GM21360 (cell line): ENCODE measurements around the gene DNAH11.
"Not testable (repeated sequence)": the region's sequence is repeated elsewhere in the genome, so short reads cannot be mapped to it uniquely, and the experiment has no call there.

Experiments
- ATAC-seq: cut with Tn5 transposase; IDR thresholded peaks from one replicate; pipeline ENCODE4 v1.9.1; 2021; ENCODE audit warnings: mild to moderate bottlenecking, moderate library complexity; ENCODE audit not compliant: unreplicated experiment

Gene DNAH11

DNA sequence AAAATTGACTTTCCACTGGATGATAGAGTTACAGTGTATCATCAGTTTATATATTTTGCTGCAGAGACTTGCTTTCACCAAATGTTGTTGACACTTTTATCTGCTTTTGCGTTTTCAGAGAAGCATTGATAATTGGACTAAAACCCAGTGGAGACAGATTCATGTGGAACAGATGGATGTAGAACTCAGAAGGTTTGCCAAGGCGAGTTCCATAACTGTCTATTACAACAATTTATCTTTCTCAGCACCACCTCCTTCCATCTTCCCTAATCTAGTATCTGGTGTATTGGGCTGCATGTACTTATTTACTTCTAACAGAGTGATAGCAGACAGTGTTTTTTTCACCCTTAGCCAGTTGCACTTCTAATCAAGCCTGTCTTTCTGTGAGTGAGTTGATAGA lies 73.3 kb downstream of the DNAH11 start:
- ATAC-seq, result no peak

DNA sequence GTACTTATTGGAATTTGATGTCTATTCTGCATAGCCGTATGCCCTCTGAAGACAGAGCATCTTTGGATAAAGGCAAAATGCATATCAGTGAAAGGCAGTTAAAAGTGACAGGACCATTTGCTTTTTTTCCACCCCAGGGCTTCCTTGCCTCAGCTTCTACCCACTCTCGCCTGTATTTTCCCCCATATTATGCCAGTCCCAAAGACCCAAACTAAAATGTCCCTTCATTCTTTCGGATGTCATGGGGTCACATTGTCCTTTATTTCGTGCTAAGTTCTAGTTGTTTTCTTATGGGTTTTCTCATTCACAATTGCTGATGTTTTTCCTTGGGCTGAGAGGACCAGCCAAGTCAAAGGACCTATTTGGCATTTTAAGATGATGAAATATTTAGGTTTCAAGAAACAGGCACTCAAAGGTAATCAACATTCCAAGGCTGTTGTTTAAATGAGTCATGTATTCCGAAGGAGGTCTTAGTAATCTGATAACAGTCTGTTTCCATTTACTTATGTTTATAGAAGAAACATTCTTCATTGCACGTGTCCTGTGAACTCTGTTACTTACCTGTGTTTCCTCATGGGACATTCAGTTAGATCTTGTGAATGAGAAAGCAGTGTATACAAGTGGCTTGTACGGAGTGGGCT lies 74.1 kb downstream of the DNAH11 start:
- no peak for ATAC-seq

DNA sequence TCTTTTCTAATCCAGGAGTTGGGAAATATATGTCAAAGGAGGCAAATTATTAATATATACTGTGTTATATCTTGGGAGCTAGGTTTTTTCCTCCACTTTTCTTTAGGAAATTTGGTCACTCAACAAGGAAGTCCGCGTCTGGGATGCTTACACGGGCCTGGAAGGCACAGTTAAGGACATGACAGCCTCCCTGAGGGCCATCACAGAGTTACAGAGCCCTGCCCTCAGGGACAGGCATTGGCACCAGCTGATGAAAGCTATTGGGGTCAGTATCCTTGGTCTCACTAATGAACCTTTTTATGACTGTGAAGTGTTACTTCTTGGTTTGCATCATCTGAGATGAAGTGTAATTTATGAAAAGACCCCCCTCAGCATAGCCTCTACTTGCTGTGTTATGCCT lies 74.7 kb downstream of the DNAH11 start:
- no peak for ATAC-seq

DNA sequence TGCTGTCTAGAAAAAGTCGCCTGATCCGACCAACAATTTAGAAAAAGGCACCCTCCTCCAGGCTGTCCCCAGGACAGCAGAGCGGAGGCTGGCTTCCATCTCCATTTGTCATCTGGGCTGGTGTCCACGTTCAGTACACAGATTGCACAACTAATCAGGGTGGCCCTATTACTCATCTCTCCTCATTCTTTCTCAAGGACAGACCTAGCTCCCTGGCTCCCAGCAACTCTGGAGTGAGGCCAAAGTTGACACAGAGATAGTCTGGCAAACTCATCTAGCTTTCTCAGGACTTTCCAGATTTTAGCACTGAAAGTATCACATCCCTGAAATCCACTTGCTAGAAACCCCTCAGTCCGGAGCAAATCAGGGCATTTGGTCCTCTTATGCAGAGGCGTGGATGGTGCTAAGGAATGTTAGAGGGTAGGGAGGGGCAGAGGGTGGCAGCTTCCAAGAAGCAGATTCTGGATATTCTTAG lies 75.1 kb downstream of the DNAH11 start:
- no peak for ATAC-seq

DNA sequence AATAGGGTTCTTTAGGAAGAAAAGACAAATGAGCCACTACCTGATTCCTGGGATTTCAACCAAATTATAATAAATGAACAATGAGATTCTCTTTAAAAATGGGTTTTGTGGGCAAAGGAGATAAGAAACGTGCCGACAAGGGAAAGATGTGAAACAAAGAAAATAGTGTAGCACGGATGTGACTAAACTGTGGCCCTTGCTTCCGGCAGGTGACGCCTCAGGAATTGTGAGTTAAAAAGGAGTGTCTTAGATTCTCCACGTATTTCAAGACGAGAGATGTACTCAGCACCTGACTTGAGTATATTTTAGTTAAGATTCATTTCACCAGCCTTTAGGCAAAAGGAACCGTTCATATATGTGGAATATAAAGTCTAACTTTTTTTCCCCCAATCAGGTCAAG lies 75.9 kb downstream of the DNAH11 start:
- no peak for ATAC-seq

DNA sequence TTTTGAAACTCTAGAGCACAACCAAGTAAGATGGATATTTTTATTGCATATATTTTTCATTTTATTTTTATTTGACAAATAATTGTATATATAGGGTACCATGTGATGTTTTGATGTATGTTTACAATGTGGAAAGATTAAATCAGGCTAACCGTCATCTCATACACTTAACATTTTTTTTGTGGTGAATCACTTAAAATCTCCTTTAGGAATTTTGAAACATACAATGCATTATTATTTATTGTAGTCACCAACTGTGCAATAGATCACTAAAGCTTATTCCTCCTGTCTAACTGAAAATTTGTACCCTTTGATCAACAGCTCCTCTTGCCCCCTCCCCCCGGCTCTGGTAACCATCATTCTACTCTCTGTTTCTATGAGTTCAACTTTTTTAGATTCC lies 77.2 kb downstream of the DNAH11 start:
- ATAC-seq, result no peak

DNA sequence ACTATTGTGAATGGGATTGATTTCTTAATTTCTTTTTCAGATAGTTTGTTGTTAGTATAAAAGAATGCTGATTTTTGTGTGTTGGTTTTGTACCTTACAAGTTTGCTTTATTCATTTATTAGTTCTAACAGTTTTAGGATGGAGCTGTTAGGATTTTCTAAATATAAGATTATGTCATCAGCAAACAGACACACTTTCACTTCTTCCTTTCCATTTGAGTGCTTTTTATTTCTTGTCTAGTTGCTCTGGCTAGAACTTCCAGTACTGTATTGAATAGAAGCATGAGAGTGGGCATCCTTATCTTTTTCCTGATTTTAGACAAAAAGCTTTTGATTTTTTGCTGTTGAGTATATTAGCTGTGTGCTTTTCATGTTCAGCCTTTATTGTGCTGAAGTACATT lies 81.5 kb downstream of the DNAH11 start:
- no peak for ATAC-seq

DNA sequence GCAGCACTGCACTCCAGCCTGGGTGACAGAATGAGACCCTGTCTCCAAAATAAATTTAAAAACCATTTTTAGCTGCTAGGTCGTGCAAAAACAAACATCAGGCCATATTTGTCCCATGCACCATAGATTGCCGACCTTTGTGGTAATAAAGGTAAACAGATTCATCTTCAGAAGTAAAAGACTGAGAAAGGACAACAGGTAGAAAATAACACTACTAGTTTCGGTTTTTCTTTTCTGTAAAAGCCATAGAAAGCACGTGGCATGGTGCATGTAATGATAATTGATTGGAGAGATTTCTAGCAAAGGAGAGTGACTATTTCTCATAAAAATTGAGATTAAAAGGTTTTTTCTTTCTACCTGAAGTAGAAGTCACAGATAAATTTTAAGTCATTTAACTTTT lies 93.9 kb downstream of the DNAH11 start:
- no peak for ATAC-seq

DNA sequence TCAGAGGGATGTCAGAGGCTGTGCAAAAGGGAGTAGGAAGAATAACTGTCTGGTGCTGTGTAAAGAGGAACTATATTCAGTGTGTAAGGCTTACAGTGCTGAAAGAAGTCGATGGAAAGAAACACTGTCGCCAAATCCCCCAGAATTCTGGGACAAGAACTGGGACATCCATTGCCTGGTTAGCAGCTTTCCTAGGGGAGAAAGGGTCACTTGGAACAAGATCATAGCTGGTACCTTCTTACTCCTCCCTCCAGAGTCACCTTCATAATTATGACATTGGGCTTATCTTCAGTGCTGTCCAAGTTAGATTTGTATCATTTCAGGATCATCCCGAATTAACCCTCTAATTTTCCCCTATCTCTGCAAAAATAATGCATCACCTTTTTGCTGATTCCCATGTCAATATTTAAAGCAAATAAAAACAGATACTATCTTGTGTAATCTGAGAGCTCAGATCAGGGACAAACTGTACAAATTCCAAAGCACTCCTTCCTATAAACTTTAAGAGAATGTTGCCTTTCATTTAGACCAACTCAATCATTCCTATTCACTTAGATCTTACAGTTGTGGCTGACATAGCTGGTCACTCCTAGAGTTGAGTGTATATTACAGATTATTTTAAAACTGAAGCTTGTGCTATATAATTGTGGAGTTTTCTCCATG lies 96.5 kb downstream of the DNAH11 start:
- no peak for ATAC-seq

DNA sequence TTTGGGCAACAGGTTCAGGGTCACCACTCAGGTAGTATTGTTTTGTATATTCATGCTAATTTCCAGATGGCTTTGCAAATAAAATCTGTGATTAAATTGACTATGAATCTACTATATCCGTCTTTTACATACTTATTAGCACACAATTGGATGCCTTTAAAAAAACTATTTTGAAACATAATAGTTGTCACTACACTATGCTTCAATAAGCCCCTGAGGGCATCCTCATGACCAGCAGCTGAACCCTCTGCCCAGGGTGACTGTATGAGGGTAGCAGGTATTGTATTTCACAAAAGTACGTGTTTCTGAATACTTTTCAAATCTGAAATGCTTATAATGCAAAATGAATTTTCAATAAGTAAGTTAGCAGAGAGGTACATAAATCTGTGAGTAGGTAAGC lies 97.3 kb downstream of the DNAH11 start:
- no peak for ATAC-seq

DNA sequence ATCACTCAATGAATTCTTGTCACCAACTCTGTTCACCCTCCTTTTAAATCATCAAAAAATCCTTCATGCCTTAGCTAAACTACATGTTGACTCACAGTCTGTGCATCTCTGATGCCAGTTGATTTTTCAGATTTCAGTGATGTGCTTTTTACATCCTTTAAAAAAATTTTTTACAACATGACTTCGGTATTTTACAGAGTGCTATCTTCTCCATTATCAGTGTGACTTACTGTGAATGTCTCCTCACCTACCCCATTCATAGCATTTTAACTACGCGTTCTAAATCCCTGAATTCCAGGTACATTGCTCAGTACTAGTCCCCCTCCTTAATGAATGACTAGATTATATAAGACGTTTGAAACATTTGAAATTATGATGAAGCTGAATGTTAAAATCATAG lies 98.7 kb downstream of the DNAH11 start:
- no peak for ATAC-seq

DNA sequence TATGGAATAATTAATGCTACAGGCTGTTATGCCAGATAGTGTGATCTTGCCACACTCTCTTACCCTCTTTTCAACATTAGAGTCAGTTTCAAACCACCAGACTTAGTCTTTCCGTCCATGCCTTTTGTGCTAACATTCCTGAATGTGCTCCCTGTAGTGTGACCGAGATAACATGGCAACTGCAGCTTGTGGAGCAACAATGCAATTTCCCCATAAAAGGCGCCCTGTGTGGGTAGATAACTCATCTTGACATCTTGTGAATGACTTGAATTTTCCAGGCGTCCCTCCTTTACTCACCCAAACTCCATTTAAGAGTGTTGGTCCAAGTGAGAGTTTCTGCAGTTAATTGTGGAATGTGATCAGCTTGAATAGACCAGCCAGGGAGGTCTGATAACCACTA lies 99.6 kb downstream of the DNAH11 start:
- ATAC-seq, result no peak

DNA sequence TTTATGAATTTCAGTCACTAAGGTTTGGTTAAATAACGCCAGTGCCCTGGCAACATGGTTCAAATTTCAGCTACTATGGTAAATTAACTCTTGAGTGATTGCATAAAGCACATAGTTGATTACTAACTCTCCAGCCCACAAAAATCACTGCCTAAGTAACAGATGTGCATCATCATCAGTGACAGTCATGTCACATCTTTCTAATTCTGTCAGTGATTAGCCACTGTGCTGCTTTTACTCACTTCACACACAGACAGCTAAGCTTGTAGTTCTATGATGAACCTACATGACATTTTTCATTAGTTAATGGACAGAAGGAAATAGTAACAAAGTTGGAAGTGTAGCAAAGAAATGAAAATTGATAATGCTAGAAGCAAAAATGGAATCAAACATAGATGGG lies 108.9 kb downstream of the DNAH11 start:
- ATAC-seq, result no peak

DNA sequence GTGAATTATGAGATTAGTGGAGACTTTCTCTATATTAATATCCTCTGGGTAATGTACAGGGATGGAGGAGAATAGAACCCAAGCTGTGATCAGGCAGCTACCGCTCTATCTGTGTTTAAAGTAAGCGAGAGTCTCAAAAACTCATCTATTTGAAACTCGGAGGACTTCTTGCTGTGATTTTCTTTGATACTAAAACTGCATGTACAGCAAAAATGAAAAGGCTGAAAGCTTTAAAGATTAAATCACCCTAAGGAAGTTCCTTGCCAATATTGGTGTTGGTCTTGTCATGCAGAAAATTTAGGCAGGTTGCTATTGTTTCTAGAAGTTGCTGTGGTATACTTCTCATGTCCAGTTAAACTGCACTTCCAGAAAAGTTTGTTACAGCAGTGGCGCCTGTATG lies 110.8 kb downstream of the DNAH11 start:
- ATAC-seq, result no peak

DNA sequence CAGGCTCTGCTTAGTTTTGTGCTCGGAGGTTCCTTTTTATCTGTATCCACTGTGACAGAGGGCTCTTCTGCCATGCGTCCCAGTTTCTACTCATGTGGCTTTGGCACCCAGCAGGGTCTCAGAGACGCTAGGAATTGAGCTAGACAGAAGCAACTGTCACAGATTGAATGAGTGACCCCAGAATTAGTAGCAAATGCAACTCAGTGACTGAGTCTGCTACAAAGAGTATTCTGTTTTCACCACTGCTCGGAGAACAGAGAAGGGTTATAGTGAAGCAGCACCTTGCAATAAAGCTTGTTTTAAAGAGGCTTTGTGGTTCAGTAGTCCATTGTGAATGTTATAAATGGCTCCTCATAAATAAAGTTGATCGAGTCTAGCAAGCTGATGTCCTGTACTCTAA lies 113.2 kb downstream of the DNAH11 start:
- ATAC-seq, result no peak

DNA sequence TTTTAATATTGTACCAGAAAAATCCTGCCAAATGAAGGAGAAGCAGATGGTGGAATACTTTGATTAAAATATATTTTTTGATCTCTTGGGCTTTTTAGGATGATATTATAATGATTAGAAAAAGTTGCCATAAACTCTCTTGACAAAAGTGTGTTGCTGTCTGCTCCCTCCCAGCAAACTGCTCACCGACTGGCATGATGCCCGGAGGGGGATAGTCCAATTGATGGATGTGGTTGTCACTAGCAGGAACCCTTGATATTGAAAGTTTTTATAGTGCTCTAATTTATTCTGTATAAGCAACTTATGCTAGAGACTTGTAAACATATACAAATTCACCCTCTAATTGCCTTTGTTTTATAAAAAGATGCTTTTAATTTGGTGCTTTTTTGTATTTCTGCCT lies 114.0 kb downstream of the DNAH11 start:
- no peak for ATAC-seq

DNA sequence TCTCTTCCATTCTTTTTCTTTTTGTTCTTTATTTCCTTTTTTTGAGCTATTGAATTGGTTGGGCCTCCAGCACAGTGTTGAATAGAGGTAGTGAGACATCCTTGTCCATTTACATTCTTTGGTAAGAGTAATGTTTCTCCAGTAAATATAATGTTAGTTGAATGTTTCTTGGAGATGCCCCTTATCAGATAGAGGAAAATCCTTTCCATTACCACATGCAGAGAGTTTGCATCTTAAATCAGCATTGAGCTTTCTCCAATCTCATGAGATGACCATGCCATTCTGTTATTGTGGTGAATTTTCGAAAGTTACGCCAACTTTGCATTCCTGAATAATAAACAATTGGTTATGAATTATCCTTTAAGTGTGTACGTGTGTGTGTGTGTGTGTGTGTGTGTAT lies 127.7 kb downstream of the DNAH11 start:
- no peak for ATAC-seq

DNA sequence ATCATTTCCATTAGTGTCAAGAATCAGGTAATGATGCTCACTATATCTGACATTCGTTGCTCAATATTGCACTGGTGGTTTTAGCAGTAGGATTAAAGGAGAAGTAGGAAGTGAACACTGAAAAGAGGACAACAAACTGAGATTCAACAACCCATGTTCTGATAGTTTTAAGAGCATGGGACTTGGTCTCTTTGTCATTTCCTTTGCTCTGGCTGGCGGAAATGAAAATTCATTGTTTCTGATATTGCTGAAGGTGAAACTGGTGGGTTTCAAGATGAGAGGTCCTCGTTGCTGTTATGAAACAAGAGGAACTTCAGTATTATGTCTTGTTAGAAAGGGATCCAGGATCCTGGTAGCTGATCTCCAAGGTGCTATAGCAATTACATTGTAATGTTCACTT lies 129.0 kb downstream of the DNAH11 start:
- ATAC-seq, result peak; percentile 90

DNA sequence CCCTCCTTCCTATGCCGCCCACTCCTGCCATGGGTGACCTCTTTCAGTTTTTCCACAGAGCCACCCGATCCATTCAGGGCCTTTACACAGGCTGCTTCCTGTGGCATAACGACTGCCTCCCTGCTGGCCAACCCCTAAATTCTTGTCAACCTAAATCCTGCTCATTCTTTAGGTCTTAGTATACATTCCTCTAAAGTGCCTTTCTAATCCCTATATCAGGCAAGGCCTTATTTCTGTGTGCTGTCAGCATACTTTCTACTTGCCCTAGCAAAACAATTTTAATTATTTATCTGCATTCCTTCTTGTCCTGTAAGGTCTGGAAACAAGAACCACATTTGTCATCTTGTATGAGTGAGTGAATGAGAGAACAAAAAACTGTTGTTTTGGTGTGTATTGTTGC lies 132.4 kb downstream of the DNAH11 start:
- no peak for ATAC-seq

DNA sequence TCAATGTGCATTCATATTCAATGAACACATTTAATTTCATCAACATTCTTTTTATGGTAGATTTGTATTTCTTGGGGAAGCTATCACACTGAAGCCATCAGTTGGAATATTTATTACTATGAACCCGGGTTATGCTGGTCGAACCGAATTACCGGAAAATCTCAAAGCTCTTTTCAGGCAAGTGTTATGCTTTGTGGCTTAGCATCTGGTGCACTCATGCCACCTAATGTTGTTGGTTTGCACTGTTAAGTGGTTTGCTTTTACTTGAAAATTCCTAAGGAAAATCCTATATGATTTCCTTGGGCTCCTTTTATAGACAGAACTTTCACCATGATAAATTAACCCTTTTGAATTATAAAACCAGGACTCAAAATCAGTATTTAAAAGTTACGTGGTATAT lies 147.9 kb downstream of the DNAH11 start:
- no peak for ATAC-seq

DNA sequence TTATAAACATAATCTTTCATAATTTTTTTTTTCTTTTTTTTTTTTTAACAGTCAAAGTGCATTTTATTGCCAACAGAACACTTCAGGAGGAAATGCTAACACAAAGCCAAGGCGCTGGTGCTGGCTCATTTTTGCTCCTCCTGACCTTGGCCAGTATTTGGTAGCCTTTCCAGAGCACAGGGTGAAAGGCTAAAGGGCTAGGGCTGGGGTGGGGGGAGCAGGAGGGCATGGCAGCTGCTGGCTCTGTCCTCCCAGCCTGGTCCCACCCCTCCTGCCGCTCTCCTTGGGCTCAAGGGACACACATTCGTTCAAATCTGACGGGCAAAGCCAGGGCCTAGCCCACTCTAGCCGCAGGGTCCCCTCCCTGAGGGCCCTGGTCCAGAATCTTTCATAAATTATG lies 148.3 kb downstream of the DNAH11 start:
- ATAC-seq, result not testable (repeated sequence)

DNA sequence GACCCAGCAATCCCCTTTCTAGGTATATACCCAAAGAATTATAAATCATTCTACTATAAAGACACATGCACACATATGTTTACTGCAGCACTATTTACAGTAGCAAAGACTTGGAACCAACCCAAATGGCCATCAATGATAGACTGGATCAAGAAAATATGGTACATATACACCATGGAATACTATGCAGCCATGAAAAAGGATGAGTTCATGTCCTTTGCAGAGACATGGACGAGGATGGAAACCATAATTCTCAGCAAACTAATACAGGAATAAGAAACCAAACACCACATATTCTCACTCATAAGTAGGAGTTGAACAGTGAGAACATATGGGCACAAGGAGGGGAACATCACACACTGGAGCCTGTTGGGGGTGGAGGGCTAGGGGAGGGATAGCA lies 157.7 kb downstream of the DNAH11 start:
- ATAC-seq, result not testable (repeated sequence)

DNA sequence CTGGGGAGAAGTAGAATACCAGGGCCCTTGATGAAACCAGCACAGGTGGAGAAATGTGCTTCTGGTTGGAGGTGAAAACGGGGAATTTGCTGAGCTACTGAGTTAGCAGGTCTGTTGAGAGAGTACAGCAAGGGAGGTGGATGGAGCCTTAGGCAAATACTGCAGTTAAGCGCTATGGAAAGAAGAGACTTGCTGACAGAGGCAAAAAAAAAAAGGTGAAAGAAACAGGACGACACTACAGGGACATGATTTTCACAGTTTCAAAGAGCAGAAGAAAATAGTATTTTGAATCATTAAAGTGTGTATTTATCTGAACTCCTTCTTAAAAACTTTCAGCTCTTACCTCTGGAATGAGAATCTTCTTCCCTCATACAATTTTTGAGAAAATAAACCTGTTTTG lies 159.5 kb downstream of the DNAH11 start:
- no peak for ATAC-seq
